Duodenal mucosa (tissue), 2 donors: ENCODE data around the gene MSANTD2.

ENCODE experiments used
- H3K27ac ChIP-seq: one replicate; pipeline ENCODE4 v1.7.0; 2013; ENCODE audit warnings: low read depth, low read length
- H3K27me3 ChIP-seq, 2 donors: one replicate each; pipeline ENCODE4 v1.7.0; 2013; ENCODE audit warnings: low read length in 2 of 2, control low read depth in 1 of 2; ENCODE audit not compliant: insufficient read depth in 2 of 2, control insufficient read depth in 1 of 2
- H3K36me3 ChIP-seq, 2 donors: one replicate each; pipeline ENCODE4 v1.7.0; 2013; ENCODE audit warnings: low read length in 2 of 2, control low read depth in 1 of 2; ENCODE audit not compliant: insufficient read depth in 2 of 2, control insufficient read depth in 1 of 2
- H3K4me1 ChIP-seq, 2 donors: one replicate each; pipeline ENCODE4 v1.7.0; 2013; ENCODE audit warnings: low read length in 2 of 2, control low read depth in 1 of 2; ENCODE audit not compliant: insufficient read depth in 2 of 2, control insufficient read depth in 1 of 2
- H3K4me3 ChIP-seq, 2 donors: one replicate each; pipeline ENCODE4 v1.7.0; 2013; ENCODE audit warnings: low read length in 2 of 2, low read depth in 1 of 2
- H3K9ac ChIP-seq, 2 donors: one replicate each; pipeline ENCODE4 v1.7.0; 2013; ENCODE audit warnings: low read length in 2 of 2, low read depth in 1 of 2
- H3K9me3 ChIP-seq, 2 donors: one replicate each; pipeline ENCODE4 v1.7.0; 2013; ENCODE audit warnings: low read length in 2 of 2, control low read depth in 1 of 2; ENCODE audit not compliant: control insufficient read depth in 1 of 2

MSANTD2 gene

DNA sequence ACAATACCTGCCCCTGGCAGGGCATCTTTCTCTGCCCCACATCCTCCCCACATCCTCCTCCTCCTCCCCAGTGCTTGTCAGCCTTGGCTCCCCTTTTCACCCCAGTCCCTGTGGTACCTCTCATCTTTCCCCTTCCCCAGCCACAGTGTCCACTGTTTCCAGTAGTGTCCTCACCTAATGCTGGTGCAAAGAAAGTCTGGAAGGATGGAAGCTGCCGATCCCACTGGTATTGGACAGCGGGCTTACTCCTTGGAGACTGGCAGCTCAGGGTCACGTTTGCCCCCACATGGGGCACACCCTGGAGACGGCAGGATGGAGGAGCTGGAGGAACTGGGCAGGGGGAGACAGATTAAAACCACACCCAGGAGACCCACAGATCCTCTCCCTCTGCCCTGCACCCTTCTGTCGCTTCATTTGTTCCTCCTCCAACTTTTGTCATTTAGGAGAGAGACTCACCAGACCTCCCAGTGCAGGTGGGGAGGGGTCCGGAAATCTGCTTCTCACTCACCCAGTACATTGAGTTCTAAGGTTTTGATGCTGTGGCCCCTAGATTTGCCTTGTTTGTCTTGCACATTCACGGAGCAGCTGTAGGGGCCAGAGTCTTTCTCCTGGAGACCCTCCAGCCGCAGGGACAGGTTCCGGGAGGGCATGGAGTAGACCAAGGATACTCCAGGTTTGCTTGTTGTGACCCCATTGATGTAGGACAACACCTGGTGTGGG is 44.0 kb downstream of the MSANTD2 start:
- Histone ChIP-seq H3K4me3 (no peak overlapping the region), H3K9me3 (no peaks in the 10 kb centered on the region), H3K27ac (no peak overlapping the region), H3K4me1 (peaks cover 17 to 19% of the 10 kb centered on the region in 2 donors), H3K36me3 (no peaks in the 10 kb centered on the region), H3K9ac (no peak overlapping the region), H3K27me3 (peaks cover 6 to 39% of the 10 kb centered on the region in 2 donors)

GRCh38 chr11:124754710-124755109 is 45.5 kb downstream of the MSANTD2 start:
- Histone ChIP-seq H3K4me3 (no peak overlapping the region), H3K36me3 (no peaks in the 10 kb centered on the region), H3K27me3 (peaks cover 0 to 24% of the 10 kb centered on the region in 2 donors), H3K9ac (no peak overlapping the region), H3K27ac (no peak overlapping the region), H3K9me3 (no peaks in the 10 kb centered on the region), H3K4me1 (peaks cover 17% of the 10 kb centered on the region in 2 donors)

GRCh38 chr11:124754309-124754708 is 45.9 kb downstream of the MSANTD2 start:
- H3K9me3 ChIP-seq, result no peaks in the 10 kb centered on the region
- H3K9ac ChIP-seq, result no peak overlapping the region
- H3K4me1 ChIP-seq, result peaks cover 15 to 16% of the 10 kb centered on the region in 2 donors
- no peak overlapping the region for H3K4me3 ChIP-seq
- H3K27me3 ChIP-seq, result peaks cover 0 to 22% of the 10 kb centered on the region in 2 donors
- no peak overlapping the region for H3K27ac ChIP-seq
- no peaks in the 10 kb centered on the region for H3K36me3 ChIP-seq

- Histone ChIP-seq H3K4me1 (peaks cover 12 to 13% of the 10 kb centered on the region in 2 donors), H3K4me3 (no peak overlapping the region), H3K9ac (no peak overlapping the region), H3K27ac (no peak overlapping the region), H3K36me3 (no peaks in the 10 kb centered on the region), H3K27me3 (peaks cover 0 to 16% of the 10 kb centered on the region in 2 donors), H3K9me3 (no peaks in the 10 kb centered on the region)
Measured at GRCh38 chr11:124753624-124754023, 46.6 kb downstream of the MSANTD2 start.

GRCh38 chr11:124753205-124753604 is 47.0 kb downstream of the MSANTD2 start:
- no peak overlapping the region for H3K4me3 ChIP-seq
- H3K36me3 ChIP-seq, result no peaks in the 10 kb centered on the region
- H3K9ac ChIP-seq, result no peak overlapping the region
- H3K9me3 ChIP-seq, result no peaks in the 10 kb centered on the region
- peaks cover 10% of the 10 kb centered on the region in 2 donors for H3K4me1 ChIP-seq
- no peak overlapping the region for H3K27ac ChIP-seq
- peaks cover 0 to 14% of the 10 kb centered on the region in 2 donors for H3K27me3 ChIP-seq

DNA sequence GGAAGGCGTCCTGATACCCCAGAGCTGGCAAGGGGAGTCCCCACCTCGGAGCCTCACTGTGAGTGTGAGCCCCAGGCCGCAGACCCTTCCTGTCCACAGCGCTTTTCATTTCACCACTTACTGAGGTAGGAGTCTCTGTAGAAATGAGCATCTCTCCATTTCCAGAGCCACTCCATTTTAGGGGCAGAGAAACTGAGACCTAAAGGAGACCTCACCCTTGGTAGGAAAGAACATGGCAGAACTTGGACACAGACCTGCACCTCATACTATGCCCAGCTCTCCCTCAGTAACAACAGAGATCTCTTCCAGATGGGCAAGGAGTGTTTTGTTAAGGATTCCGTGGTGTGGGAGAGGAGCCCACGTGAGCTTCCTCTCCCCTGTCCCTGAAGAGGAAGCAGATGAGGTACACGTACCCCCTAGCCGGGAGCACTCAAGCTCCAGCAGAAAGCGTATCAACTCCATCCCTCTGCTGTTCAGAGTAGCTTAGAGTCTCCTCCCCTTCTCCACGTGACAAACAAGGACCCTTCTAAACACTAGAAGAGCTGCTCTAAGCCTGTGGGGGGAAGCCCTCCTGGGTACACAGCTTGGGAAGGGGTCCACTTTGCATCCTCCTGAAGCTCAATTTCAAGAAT is 47.6 kb downstream of the MSANTD2 start:
- Histone ChIP-seq H3K4me3 (no peak overlapping the region), H3K4me1 (peaks cover 7 to 10% of the 10 kb centered on the region in 2 donors), H3K27ac (no peak overlapping the region), H3K36me3 (no peaks in the 10 kb centered on the region), H3K9ac (no peak overlapping the region), H3K27me3 (peaks cover 0 to 14% of the 10 kb centered on the region in 2 donors), H3K9me3 (no peaks in the 10 kb centered on the region)

DNA sequence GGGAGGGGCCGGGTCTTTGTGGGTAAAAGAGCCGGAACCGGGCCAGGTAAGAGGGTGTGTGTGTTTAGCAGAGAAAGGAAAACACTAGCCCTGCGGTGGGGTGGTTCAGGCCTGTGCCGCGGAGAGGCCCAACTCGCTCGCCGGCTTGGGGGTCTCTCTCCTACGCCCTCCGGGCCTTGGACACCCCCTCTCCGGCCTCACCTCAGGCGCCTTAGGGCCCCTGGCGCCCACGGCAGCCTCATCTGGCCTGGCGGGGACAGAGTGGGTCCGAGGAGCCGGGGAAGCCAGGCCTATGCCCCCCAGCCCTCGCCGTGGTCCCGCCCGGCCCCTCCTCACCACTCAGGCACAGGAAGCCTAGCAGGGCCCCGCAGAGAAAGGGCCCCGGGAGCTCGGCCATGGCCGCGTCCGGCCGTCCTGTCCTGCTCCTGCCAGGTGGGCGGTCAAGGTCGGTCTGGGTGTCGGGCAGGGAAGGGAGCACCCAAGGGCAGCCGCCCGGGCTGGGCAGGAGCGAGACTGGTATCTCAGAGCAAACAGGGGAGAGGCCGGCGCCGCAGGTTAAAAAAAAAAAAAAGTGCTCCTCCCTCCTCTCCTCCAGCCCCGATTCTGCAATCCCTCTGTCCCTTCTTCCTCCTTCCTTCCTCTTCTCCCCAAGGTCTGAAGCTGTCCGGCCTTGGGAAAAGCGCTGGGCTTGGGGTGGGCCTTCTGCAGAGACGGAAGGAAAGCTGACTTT is 48.3 kb downstream of the MSANTD2 start, which contains the start of gene VSIG2:
VSIG2 (minus strand) TSS at position 515 of the 730 bp plus-strand sequence; CDS start at position 397, 118 bp downstream.
- Histone ChIP-seq H3K36me3 (no peaks in the 10 kb centered on the region), H3K27me3 (peaks cover 0 to 8% of the 10 kb centered on the region in 2 donors)

DNA sequence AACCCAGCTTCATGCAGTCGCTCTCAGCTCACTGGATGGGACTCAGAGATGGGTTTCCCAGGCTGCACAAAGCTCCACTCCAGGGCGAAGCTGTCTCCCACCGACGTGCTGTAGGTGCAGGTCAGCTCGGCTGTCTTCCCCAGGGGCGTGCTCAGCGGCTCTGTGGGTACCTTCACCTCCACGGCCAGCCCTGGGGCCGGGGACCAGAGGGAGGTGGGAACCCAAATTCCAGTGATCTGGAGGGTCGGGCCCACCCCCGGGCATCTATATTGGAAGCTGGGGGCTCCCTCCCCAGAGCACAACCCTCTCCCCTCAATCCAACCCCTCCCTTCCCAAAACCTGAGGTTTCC is 48.8 kb downstream of the MSANTD2 start:
- H3K9me3 ChIP-seq, result no peaks in the 10 kb centered on the region
- H3K9ac ChIP-seq, result no peak overlapping the region
- H3K4me1 ChIP-seq, result peaks cover 7 to 18% of the 10 kb centered on the region in 2 donors
- H3K27me3 ChIP-seq, result peaks cover 0 to 3% of the 10 kb centered on the region in 2 donors
- H3K27ac ChIP-seq, result no peak overlapping the region
- H3K4me3 ChIP-seq, result no peak overlapping the region
- H3K36me3 ChIP-seq, result no peaks in the 10 kb centered on the region

More for the DNA sequence above, 48.3 kb downstream of the MSANTD2 start, which contains the start of gene VSIG2:
- H3K27ac ChIP-seq, result no peak within 1 kb of the TSS
- H3K4me1 ChIP-seq, result peaks cover 7 to 14% of the 10 kb centered on the region in 2 donors
- no peaks in the 10 kb centered on the region for H3K9me3 ChIP-seq
- no peak within 1 kb of the TSS for H3K4me3 ChIP-seq
- H3K9ac ChIP-seq, result no peak within 1 kb of the TSS

GRCh38 chr11:124749912-124750311 is 50.3 kb downstream of the MSANTD2 start:
- no peak overlapping the region for H3K27ac ChIP-seq
- H3K4me3 ChIP-seq, result no peak overlapping the region
- H3K9ac ChIP-seq, result no peak overlapping the region
- H3K4me1 ChIP-seq, result peaks cover 7 to 21% of the 10 kb centered on the region in 2 donors
- no peaks in the 10 kb centered on the region for H3K27me3 ChIP-seq
- no peaks in the 10 kb centered on the region for H3K9me3 ChIP-seq
- no peaks in the 10 kb centered on the region for H3K36me3 ChIP-seq
